ENCODE data around the gene PERM1. TPM values are rescaled to one million over a fixed set of nuclear protein-coding genes. Genes with fewer than 3 reads are reported as not detected.

Gene PERM1
- total and polyA plus RNA-seq, 2 of the 13 experiments (the other 11 are each of a cell fraction or from before 2014, with no cell fraction given) = 0.04 to 0.29 TPM

GRCh38 chr1:938088-938683 is 43.7 kb downstream of the PERM1 start (continued):
- TF ChIP-seq CC2D1A (CRISPR knock-in tag; IDR thresholded peaks at IDR 0.05) (no peak), TBX3 (IDR thresholded peaks at IDR 0.05; ENCODE audit: borderline replicate concordance) (no peak), RERE (CRISPR knock-in tag; IDR thresholded peaks at IDR 0.05; ENCODE audit: low read depth) (no peak), ZZZ3 (CRISPR knock-in tag; IDR thresholded peaks at IDR 0.05; ENCODE audit: borderline replicate concordance) (no peak), BCL3 (CRISPR knock-in tag; IDR thresholded peaks at IDR 0.05) (0 out of 2 replicates have a peak, but pooled peaks have one; percentile 28), HDAC1 (CRISPR knock-in tag; IDR thresholded peaks at IDR 0.05) (no peak), SPEN (CRISPR knock-in tag; IDR thresholded peaks at IDR 0.05; ENCODE audit: low read depth) (0 out of 2 replicates have a peak, but pooled peaks have one; percentile 42), ZNF777 (CRISPR knock-in tag; IDR thresholded peaks at IDR 0.05) (0 out of 2 replicates have a peak, but pooled peaks have one; percentile 34), HMGXB4 (CRISPR knock-in tag; IDR thresholded peaks at IDR 0.05; ENCODE audit: borderline replicate concordance in 1 of 2, low read depth in 1 of 2) (peak; percentile 55 to 59; a peak in 2 of 4 replicates), SYNCRIP (IDR thresholded peaks at IDR 0.05; ENCODE audit: insufficient read depth, low read depth, low read length) (no peak), RXRB (CRISPR knock-in tag; IDR thresholded peaks at IDR 0.05; ENCODE audit: borderline replicate concordance) (no peak), CEBPG (CRISPR knock-in tag; IDR thresholded peaks at IDR 0.05) (no peak), CTCF (CRISPR knock-in tag; IDR thresholded peaks at IDR 0.05) (peak; percentile 86), SMC3 (IDR thresholded peaks at IDR 0.05; ENCODE audit: low read length) (peak; percentile 23; the same call in 1 of the 2 replicates), MAZ (IDR thresholded peaks at IDR 0.05; ENCODE audit: borderline replicate concordance, low read depth, low read length) (no peak), MAZ (CRISPR knock-in tag; IDR thresholded peaks at IDR 0.05; ENCODE audit: low read depth) (peak; percentile 52; the same call in 1 of the 2 replicates), MYC (CRISPR knock-in tag; IDR thresholded peaks at IDR 0.05; ENCODE audit: borderline replicate concordance) (peak; percentile 59; the same call in 1 of the 2 replicates), WIZ (CRISPR knock-in tag; IDR thresholded peaks at IDR 0.05) (0 out of 2 replicates have a peak, but pooled peaks have one; percentile 34), ZNF776 (CRISPR knock-in tag; IDR thresholded peaks at IDR 0.05) (0 out of 2 replicates have a peak, but pooled peaks have one; percentile 37)
